Measurements from ENCODE around the gene FAM20B. TPM values are rescaled to one million over a fixed set of nuclear protein-coding genes. Genes with fewer than 3 reads are reported as not detected.

Gene FAM20B
- total and polyA plus RNA-seq, 2 experiments from 2014 or later, result 5.3 to 22.5 TPM

GRCh38 chr1:179046808-179047635, 21.3 kb downstream of the FAM20B start:
- Histone ChIP-seq H3K9me2 (ENCODE audit: insufficient read depth) (no peaks in the 10 kb centered on the region), H3K4me2 (no peak overlapping the region), H3F3A (replicated peaks; ENCODE audit: low read depth) (no peaks in the 10 kb centered on the region), H4K20me1 (replicated peaks; ENCODE audit: insufficient read depth) (no peaks in the 10 kb centered on the region), H3K27me3 (ENCODE audit: insufficient read depth) (no peaks in the 10 kb centered on the region), H3K4me1 (ENCODE audit: insufficient read depth) (no peaks in the 10 kb centered on the region), H2AFZ (no peak overlapping the region), H3K36me3 (ENCODE audit: insufficient read depth) (no peaks in the 10 kb centered on the region), H3K79me2 (replicated peaks; ENCODE audit: insufficient read depth) (peaks cover 30% of the 10 kb centered on the region), H3K4me3 (no peak overlapping the region), H3K27ac (ENCODE audit: low read depth) (no peak overlapping the region)
- no peaks in the 10 kb centered on the region for H3K4me1 Mint-ChIP-seq
- TF ChIP-seq JUNB (IDR thresholded peaks at IDR 0.05; ENCODE audit: unreplicated experiment) (no peak), CREB1 (CRISPR knock-in tag; IDR thresholded peaks at IDR 0.05; ENCODE audit: low read depth) (no peak), EZH2 (IDR thresholded peaks at IDR 0.05; ENCODE audit: low read depth, unreplicated experiment) (no peak), EZH2phosphoT487 (IDR thresholded peaks at IDR 0.05; ENCODE audit: unreplicated experiment) (no peak), CTCF (conservative IDR thresholded peaks at IDR 0.05; ENCODE audit: low read depth in 2 of 2) (no peak), STAT1 (IDR thresholded peaks at IDR 0.05; ENCODE audit: unreplicated experiment) (no peak), ZNF331 (CRISPR knock-in tag; IDR thresholded peaks at IDR 0.05; ENCODE audit: low read depth) (no peak), POLR2AphosphoS5 (IDR thresholded peaks at IDR 0.05; ENCODE audit: low read depth) (no peak), ZNF114 (CRISPR knock-in tag; IDR thresholded peaks at IDR 0.05) (no peak), NANOG (IDR thresholded peaks at IDR 0.05; ENCODE audit: borderline replicate concordance) (no peak)
- TF ChIP-seq, protein P1, sequence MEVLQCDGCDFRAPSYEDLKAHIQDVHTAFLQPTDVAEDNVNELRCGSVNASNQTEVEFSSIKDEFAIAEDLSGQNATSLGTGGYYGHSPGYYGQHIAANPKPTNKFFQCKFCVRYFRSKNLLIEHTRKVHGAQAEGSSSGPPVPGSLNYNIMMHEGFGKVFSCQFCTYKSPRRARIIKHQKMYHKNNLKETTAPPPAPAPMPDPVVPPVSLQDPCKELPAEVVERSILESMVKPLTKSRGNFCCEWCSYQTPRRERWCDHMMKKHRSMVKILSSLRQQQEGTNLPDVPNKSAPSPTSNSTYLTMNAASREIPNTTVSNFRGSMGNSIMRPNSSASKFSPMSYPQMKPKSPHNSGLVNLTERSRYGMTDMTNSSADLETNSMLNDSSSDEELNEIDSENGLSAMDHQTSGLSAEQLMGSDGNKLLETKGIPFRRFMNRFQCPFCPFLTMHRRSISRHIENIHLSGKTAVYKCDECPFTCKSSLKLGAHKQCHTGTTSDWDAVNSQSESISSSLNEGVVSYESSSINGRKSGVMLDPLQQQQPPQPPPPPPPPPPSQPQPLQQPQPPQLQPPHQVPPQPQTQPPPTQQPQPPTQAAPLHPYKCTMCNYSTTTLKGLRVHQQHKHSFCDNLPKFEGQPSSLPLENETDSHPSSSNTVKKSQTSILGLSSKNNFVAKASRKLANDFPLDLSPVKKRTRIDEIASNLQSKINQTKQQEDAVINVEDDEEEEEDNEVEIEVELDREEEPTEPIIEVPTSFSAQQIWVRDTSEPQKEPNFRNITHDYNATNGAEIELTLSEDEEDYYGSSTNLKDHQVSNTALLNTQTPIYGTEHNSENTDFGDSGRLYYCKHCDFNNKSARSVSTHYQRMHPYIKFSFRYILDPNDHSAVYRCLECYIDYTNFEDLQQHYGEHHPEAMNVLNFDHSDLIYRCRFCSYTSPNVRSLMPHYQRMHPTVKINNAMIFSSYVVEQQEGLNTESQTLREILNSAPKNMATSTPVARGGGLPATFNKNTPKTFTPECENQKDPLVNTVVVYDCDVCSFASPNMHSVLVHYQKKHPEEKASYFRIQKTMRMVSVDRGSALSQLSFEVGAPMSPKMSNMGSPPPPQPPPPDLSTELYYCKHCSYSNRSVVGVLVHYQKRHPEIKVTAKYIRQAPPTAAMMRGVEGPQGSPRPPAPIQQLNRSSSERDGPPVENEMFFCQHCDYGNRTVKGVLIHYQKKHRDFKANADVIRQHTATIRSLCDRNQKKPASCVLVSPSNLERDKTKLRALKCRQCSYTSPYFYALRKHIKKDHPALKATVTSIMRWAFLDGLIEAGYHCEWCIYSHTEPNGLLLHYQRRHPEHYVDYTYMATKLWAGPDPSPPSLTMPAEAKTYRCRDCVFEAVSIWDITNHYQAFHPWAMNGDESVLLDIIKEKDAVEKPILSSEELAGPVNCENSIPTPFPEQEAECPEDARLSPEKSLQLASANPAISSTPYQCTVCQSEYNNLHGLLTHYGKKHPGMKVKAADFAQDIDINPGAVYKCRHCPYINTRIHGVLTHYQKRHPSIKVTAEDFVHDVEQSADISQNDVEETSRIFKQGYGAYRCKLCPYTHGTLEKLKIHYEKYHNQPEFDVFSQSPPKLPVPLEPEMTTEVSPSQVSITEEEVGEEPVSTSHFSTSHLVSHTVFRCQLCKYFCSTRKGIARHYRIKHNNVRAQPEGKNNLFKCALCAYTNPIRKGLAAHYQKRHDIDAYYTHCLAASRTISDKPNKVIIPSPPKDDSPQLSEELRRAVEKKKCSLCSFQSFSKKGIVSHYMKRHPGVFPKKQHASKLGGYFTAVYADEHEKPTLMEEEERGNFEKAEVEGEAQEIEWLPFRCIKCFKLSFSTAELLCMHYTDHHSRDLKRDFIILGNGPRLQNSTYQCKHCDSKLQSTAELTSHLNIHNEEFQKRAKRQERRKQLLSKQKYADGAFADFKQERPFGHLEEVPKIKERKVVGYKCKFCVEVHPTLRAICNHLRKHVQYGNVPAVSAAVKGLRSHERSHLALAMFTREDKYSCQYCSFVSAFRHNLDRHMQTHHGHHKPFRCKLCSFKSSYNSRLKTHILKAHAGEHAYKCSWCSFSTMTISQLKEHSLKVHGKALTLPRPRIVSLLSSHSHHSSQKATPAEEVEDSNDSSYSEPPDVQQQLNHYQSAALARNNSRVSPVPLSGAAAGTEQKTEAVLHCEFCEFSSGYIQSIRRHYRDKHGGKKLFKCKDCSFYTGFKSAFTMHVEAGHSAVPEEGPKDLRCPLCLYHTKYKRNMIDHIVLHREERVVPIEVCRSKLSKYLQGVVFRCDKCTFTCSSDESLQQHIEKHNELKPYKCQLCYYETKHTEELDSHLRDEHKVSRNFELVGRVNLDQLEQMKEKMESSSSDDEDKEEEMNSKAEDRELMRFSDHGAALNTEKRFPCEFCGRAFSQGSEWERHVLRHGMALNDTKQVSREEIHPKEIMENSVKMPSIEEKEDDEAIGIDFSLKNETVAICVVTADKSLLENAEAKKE (CRISPR knock-in tag; IDR thresholded peaks at IDR 0.05), result no peak
- TF ChIP-seq, protein P2, sequence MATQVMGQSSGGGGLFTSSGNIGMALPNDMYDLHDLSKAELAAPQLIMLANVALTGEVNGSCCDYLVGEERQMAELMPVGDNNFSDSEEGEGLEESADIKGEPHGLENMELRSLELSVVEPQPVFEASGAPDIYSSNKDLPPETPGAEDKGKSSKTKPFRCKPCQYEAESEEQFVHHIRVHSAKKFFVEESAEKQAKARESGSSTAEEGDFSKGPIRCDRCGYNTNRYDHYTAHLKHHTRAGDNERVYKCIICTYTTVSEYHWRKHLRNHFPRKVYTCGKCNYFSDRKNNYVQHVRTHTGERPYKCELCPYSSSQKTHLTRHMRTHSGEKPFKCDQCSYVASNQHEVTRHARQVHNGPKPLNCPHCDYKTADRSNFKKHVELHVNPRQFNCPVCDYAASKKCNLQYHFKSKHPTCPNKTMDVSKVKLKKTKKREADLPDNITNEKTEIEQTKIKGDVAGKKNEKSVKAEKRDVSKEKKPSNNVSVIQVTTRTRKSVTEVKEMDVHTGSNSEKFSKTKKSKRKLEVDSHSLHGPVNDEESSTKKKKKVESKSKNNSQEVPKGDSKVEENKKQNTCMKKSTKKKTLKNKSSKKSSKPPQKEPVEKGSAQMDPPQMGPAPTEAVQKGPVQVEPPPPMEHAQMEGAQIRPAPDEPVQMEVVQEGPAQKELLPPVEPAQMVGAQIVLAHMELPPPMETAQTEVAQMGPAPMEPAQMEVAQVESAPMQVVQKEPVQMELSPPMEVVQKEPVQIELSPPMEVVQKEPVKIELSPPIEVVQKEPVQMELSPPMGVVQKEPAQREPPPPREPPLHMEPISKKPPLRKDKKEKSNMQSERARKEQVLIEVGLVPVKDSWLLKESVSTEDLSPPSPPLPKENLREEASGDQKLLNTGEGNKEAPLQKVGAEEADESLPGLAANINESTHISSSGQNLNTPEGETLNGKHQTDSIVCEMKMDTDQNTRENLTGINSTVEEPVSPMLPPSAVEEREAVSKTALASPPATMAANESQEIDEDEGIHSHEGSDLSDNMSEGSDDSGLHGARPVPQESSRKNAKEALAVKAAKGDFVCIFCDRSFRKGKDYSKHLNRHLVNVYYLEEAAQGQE (IDR thresholded peaks at IDR 0.05; ENCODE audit: unreplicated experiment), result no peak
- TF ChIP-seq, protein P3, sequence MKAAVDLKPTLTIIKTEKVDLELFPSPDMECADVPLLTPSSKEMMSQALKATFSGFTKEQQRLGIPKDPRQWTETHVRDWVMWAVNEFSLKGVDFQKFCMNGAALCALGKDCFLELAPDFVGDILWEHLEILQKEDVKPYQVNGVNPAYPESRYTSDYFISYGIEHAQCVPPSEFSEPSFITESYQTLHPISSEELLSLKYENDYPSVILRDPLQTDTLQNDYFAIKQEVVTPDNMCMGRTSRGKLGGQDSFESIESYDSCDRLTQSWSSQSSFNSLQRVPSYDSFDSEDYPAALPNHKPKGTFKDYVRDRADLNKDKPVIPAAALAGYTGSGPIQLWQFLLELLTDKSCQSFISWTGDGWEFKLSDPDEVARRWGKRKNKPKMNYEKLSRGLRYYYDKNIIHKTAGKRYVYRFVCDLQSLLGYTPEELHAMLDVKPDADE (IDR thresholded peaks at IDR 0.05), result no peak
- peaks cover 8% of the 10 kb centered on the region; the same call in 1 of the 3 replicates for H3K9me3 Mint-ChIP-seq
- H3K27me3 Mint-ChIP-seq (ENCODE audit: insufficient read depth, low read depth, poor library complexity), result peaks cover 4% of the 10 kb centered on the region
- no peak for DNase-seq (ENCODE audit: low spot score)
- peaks cover 16% of the 10 kb centered on the region; the same call in 2 of the 3 replicates for H3K36me3 Mint-ChIP-seq (ENCODE audit: low read depth)
- H3K4me3 Mint-ChIP-seq, result no peak overlapping the region
- ATAC-seq, result no peak
- H3K27ac Mint-ChIP-seq, result no peak overlapping the region

All from GM23338 (cell line).